Suprapubic skin (tissue), 4 donors: ENCODE data around the gene MAGOH. TPM values are rescaled to one million over a fixed set of nuclear protein-coding genes. Genes with fewer than 3 reads are reported as not detected.

Source experiments
- DNase-seq, 2 donors: peaks; one replicate each; pipeline ENCODE4 v3.0.0-alpha.2; 2019; ENCODE audit warnings: low spot score in 2 of 2
- H3K27ac ChIP-seq: fragments of 200-600 bp; sonication (generic); one replicate; pipeline ENCODE4 v1.5.1; 2019
- H3K27me3 ChIP-seq: fragments of 200-600 bp; sonication (generic); one replicate; pipeline ENCODE4 v1.5.1; 2019
- H3K36me3 ChIP-seq: fragments of 200-600 bp; sonication (generic); one replicate; pipeline ENCODE4 v1.5.1; 2019
- H3K4me1 ChIP-seq: fragments of 200-600 bp; sonication (generic); one replicate; pipeline ENCODE4 v1.5.1; 2019
- H3K4me3 ChIP-seq: fragments of 200-600 bp; sonication (generic); one replicate; pipeline ENCODE4 v1.5.1; 2019; ENCODE audit warnings: mild to moderate bottlenecking
- H3K9me3 ChIP-seq: fragments of 200-600 bp; sonication (generic); one replicate; pipeline ENCODE4 v1.5.1; 2019
- EP300 ChIP-seq: sonication (generic); formaldehyde crosslinking; IDR thresholded peaks from one replicate; pipeline ENCODE4 v1.6.1; 2017; ENCODE audit warnings: antibody characterized with exemption
- POLR2A ChIP-seq, 2 donors: fragments of 450-650 bp; IDR thresholded peaks; one replicate each; pipeline ENCODE4 v1.6.1; 2017; ENCODE audit warnings: antibody characterized with exemption in 2 of 2, mild to moderate bottlenecking in 2 of 2, moderate library complexity in 2 of 2
- POLR2AphosphoS5 ChIP-seq, 3 donors: sonication (generic); formaldehyde crosslinking; IDR thresholded peaks; one replicate each; pipeline ENCODE4 v1.6.1; 2017; ENCODE audit warnings: antibody characterized with exemption in 3 of 3
- WGBS: methylation state at CpG from one replicate; pipeline ENCODE4 v1.1.5; 2018; 5-methylcytosine and 5-hydroxymethylcytosine counted together
- total RNA-seq, 4 donors: library from RNA; depleted of rRNA; stranded (reverse); fragments of >200 nt; gene quantifications; one replicate each; pipeline ENCODE4 v1.1.0, GENCODE V29; 2016
- TF ChIP-seq, protein P1 (sequence below), 2 donors: fragments of 200-600 bp in 1 of 2; fragments of 450-650 bp in 1 of 2; sonication (generic) in 1 of 2; IDR thresholded peaks; one replicate each; pipeline ENCODE4 v1.5.1; 2016 to 2019; ENCODE audit warnings: antibody characterized with exemption in 2 of 2, mild to moderate bottlenecking in 1 of 2, moderate library complexity in 1 of 2

The MAGOH gene
- total RNA-seq, 4 donors from 2014 or later = 31.8 to 52.3 (median 38.5) TPM

DNA sequence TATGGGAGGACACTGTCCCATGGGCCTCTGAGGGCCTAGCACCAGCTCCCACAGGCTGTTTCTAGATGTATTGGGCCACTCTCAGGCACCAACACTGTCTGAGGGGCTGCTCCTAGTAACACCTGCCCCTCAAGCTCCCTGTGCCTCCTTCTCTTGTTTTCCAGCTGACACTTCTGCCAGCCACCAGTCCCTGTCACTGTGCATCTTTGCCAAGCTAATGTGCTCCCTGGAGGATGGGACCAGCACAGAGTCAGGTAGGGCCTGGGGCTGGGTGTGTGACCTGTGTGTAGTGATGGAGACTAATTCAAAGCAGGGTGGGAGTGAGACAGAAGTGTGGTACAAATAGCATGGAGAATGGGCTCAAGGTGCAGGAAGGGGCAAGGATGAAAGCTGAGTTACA, 29.4 kb upstream of the MAGOH start:
- no peak for DNase-seq
- H3K27ac ChIP-seq = no peak overlapping the region
- no peaks in the 10 kb centered on the region for H3K27me3 ChIP-seq
- peaks cover under 1% of the 10 kb centered on the region for H3K4me1 ChIP-seq
- TF ChIP-seq, protein P1, sequence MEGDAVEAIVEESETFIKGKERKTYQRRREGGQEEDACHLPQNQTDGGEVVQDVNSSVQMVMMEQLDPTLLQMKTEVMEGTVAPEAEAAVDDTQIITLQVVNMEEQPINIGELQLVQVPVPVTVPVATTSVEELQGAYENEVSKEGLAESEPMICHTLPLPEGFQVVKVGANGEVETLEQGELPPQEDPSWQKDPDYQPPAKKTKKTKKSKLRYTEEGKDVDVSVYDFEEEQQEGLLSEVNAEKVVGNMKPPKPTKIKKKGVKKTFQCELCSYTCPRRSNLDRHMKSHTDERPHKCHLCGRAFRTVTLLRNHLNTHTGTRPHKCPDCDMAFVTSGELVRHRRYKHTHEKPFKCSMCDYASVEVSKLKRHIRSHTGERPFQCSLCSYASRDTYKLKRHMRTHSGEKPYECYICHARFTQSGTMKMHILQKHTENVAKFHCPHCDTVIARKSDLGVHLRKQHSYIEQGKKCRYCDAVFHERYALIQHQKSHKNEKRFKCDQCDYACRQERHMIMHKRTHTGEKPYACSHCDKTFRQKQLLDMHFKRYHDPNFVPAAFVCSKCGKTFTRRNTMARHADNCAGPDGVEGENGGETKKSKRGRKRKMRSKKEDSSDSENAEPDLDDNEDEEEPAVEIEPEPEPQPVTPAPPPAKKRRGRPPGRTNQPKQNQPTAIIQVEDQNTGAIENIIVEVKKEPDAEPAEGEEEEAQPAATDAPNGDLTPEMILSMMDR (IDR thresholded peaks at IDR 0.05) = no peak
- no peak for TF ChIP-seq EP300
- no peak for TF ChIP-seq POLR2AphosphoS5 (IDR thresholded peaks at IDR 0.05)
- no peak for TF ChIP-seq POLR2A (IDR thresholded peaks at IDR 0.05)
- peaks cover 11% of the 10 kb centered on the region for H3K36me3 ChIP-seq
- no peak overlapping the region for H3K4me3 ChIP-seq
- no peaks in the 10 kb centered on the region for H3K9me3 ChIP-seq

DNA sequence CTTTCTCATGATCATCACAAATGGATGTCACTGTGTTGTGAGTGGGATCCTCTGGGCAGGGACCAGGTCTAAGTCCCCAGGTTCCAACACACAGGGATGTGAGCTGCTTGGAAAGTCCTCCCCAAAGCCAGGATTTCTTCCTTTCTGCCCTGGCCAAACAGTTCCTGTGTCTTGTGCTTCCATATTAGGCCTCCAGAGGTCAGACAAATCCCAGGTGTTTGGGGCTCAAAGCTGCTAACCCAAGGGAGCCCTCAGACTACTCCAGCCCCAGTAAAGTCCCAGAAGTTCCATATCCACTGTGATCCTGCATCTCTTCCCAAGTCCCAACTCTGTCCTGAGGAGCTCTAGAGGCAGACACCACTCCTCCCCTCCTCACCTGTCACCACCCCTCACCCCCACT, 27.7 kb upstream of the MAGOH start:
- TF ChIP-seq POLR2A (IDR thresholded peaks at IDR 0.05) = no peak
- no peak for TF ChIP-seq EP300
- TF ChIP-seq, protein P1 (IDR thresholded peaks at IDR 0.05) = peak in 1 of 2 donors; percentile 16
- Histone ChIP-seq H3K27ac (no peak overlapping the region), H3K9me3 (no peaks in the 10 kb centered on the region), H3K4me3 (no peak overlapping the region), H3K27me3 (no peaks in the 10 kb centered on the region), H3K36me3 (peaks cover 20% of the 10 kb centered on the region), H3K4me1 (no peaks in the 10 kb centered on the region)
- DNase-seq = no peak

DNA sequence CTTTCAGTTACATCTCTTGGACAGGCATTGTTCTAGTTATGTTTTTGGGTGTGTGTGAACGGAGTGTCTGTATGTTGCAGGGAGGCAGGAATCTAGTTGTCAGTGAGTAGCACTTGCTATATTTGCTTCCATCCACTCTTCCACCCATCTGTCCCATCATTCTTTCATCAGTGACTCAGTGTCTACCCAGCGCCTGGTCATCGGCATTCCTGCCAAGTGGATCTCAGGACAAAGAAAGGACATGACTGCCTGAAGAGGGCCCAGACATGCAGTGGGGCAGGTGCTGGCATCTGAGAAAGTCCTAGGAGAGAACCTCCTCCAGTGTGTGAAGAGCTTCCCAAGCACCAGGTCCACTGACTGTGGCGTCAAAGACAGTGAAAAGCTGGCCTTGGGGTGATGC, 27.3 kb upstream of the MAGOH start:
- Histone ChIP-seq H3K27me3 (no peaks in the 10 kb centered on the region), H3K9me3 (no peaks in the 10 kb centered on the region), H3K4me1 (no peaks in the 10 kb centered on the region), H3K36me3 (peaks cover 22% of the 10 kb centered on the region), H3K27ac (no peak overlapping the region), H3K4me3 (no peak overlapping the region)
- WGBS = 96% methylated on average over 4 of the region's 4 CpGs
- no peak for DNase-seq
- TF ChIP-seq EP300 (no peak), POLR2AphosphoS5 (IDR thresholded peaks at IDR 0.05) (no peak), POLR2A (IDR thresholded peaks at IDR 0.05) (no peak)
- TF ChIP-seq, protein P1 (IDR thresholded peaks at IDR 0.05) = no peak

DNA sequence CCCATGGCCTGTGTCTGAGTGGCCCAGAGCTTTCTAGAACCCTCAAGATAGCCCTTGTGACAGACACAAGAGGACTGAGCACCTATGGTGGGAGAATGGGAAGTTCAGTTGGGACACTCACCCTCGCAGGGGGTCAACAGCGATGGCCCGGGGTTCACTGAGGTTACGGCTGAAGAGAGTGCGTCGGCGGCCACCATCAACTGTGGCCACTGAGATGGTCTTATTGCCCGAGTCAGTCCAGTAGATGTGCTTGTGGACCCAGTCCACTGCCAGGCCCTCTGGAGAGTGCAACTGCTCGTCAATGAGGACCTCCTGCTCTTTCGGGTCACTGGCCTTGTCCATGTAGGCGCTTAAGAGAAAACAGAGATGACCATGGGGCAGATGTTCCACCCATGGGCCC, 25.7 kb upstream of the MAGOH start:
- DNase-seq = no peak
- Histone ChIP-seq H3K27ac (no peak overlapping the region), H3K27me3 (no peaks in the 10 kb centered on the region), H3K4me1 (no peaks in the 10 kb centered on the region), H3K36me3 (peaks cover 27% of the 10 kb centered on the region), H3K9me3 (no peaks in the 10 kb centered on the region), H3K4me3 (no peak overlapping the region)
- 87% methylated on average over 4 of the region's 11 CpGs for WGBS
- TF ChIP-seq, protein P1 (IDR thresholded peaks at IDR 0.05) = no peak
- TF ChIP-seq EP300 (no peak), POLR2A (IDR thresholded peaks at IDR 0.05) (no peak), POLR2AphosphoS5 (IDR thresholded peaks at IDR 0.05) (no peak)

DNA sequence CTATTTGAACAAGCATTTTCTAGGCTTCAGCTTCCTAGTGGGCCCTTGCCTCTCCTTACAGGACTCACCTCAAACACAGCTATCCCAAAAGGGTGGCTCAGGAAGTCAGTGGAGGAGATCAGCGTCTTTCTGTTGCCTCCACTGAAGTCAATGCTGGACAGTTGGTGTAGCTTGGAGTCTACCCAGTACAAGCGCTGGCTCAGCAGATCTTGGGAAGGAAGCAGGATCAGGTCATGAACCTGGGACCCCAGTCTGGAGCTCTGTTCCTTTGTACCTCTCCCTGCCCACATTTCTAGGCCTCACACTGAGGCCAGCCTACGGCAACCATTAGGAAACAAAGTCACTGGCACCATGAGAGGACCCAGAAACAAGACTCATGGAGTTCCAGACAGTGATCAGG, 23.7 kb upstream of the MAGOH start:
- Histone ChIP-seq H3K4me1 (no peaks in the 10 kb centered on the region), H3K27ac (no peak overlapping the region), H3K27me3 (no peaks in the 10 kb centered on the region), H3K9me3 (no peaks in the 10 kb centered on the region), H3K36me3 (peaks cover 27% of the 10 kb centered on the region), H3K4me3 (no peak overlapping the region)
- DNase-seq = no peak
- 100% methylated on average over 3 of the region's 3 CpGs for WGBS
- no peak for TF ChIP-seq POLR2A (IDR thresholded peaks at IDR 0.05)
- TF ChIP-seq EP300 = no peak
- TF ChIP-seq POLR2AphosphoS5 (IDR thresholded peaks at IDR 0.05) = no peak
- TF ChIP-seq, protein P1 (IDR thresholded peaks at IDR 0.05) = no peak
